HepG2 (cell line): Measurements from ENCODE around the gene NDST1. TPM values are rescaled to one million over a fixed set of nuclear protein-coding genes. Genes with fewer than 3 reads are reported as not detected.
A peak's percentile ranks its signal among the peaks of the same experiment; 100 is the strongest.

Experiments used
- ATAC-seq: fragments of 200-7000 bp; cut with Tn5 transposase; 3 replicates; pipeline ENCODE4 v1.9.1; 2020; ENCODE audit warnings: mild to moderate bottlenecking, moderate library complexity
- BruUV-seq: library from RNA; stranded (reverse); fragments of 400-500 nt; replicated peaks from 2 replicates; lab custom pipeline; 2021; lab: Mats Ljungman, UMichigan
- CTCF ChIA-PET: fragments of 300-600 bp; formaldehyde crosslinking; extraction: SDS; loops from one replicate; lab custom pipeline; 2021; ENCODE audit warnings: low total read pairs, inconsistent platforms, low intra/inter-chr PET ratio; lab: Yijun Ruan, JAX
- POLR2A ChIA-PET: fragments of 350-600 bp; sonication (Branson Sonifier 250); formaldehyde crosslinking; loops from one replicate; lab custom pipeline; 2020; ENCODE audit warnings: antibody characterized with exemption, inconsistent platforms; lab: Yijun Ruan, JAX
- DNase-seq: peaks from one replicate; pipeline ENCODE4 v3.0.0-alpha.2; 2015; ENCODE audit warnings: low spot score
- FAIRE-seq: peaks from 3 replicates; lab custom pipeline; 2011; peaks lifted over from hg19 to GRCh38; lab: Jason Lieb, UNC
- H2AFZ ChIP-seq: one replicate; pipeline ENCODE4 v1.6.1; 2011; ENCODE audit warnings: low read length, inconsistent platforms
- H3K27ac ChIP-seq: fragments of 300-600 bp; 3 replicates; pipeline ENCODE4 v1.8.0; 2011; ENCODE audit warnings: mixed run types, mild to moderate bottlenecking, mixed read lengths, low read length, inconsistent platforms; ENCODE audit not compliant: insufficient read depth; ENCODE audit errors: extremely low read length
- H3K27me3 ChIP-seq, 2 experiments: fragments of 200-600 bp in 1 of 2; 2 replicates in 1 of 2; 3 replicates in 1 of 2; pipeline versions ENCODE4 v1.6.0 to v1.8.0; 2011; ENCODE audit warnings: low read length in 2 of 2, mild to moderate bottlenecking in 2 of 2, moderate library complexity in 2 of 2, inconsistent platforms in 1 of 2; ENCODE audit not compliant: insufficient read depth in 2 of 2, control insufficient read depth in 1 of 2
- H3K36me3 ChIP-seq, 2 experiments: fragments of 200-600 bp in 1 of 2; replicated peaks in 1 of 2; 2 replicates in 1 of 2; 3 replicates in 1 of 2; pipeline versions ENCODE4 v1.5.1 to v1.8.0; 2011; ENCODE audit warnings: low read length in 2 of 2, inconsistent platforms in 1 of 2; ENCODE audit not compliant: insufficient read depth in 2 of 2, control insufficient read depth in 1 of 2
- H3K4me1 ChIP-seq: 2 replicates; pipeline ENCODE4 v1.5.1; 2012; ENCODE audit warnings: low read length, inconsistent platforms; ENCODE audit not compliant: insufficient read depth
- H3K4me2 ChIP-seq: 2 replicates; pipeline ENCODE4 v1.6.0; 2011; ENCODE audit warnings: low read depth, low read length, inconsistent platforms
- H3K4me3 ChIP-seq, 3 experiments: fragments of 200-600 bp in 1 of 3; sonication (generic), shearing (Covaris generic) in 1 of 3; replicated peaks in 1 of 3; 2 replicates each; pipeline ENCODE4 v1.5.1; 2011 to 2016; ENCODE audit warnings: low read length in 3 of 3, inconsistent platforms in 2 of 3, low read depth in 2 of 3, mild to moderate bottlenecking in 2 of 3, control low read depth in 1 of 3, mixed read lengths in 1 of 3; ENCODE audit not compliant: insufficient read depth in 1 of 3
- H3K79me2 ChIP-seq: one replicate; pipeline ENCODE4 v1.6.1; 2011; ENCODE audit warnings: low read length, inconsistent platforms; ENCODE audit not compliant: insufficient read depth
- H3K9ac ChIP-seq: 2 replicates; pipeline ENCODE4 v1.6.0; 2011; ENCODE audit warnings: mild to moderate bottlenecking, low read depth, low read length, inconsistent platforms; ENCODE audit not compliant: insufficient read depth
- H3K9me3 ChIP-seq: 2 replicates; pipeline ENCODE4 v1.5.1; 2012; ENCODE audit warnings: mild to moderate bottlenecking, low read length
- H4K20me1 ChIP-seq: 2 replicates; pipeline ENCODE4 v1.6.0; 2011; ENCODE audit warnings: inconsistent platforms, mild to moderate bottlenecking, low read length, moderate library complexity; ENCODE audit not compliant: insufficient read depth
- ETV5 ChIP-seq: IDR thresholded peaks from 2 replicates; pipeline ENCODE4 v1.6.1; 2018; ENCODE audit warnings: missing biosample characterization, missing genetic modification reagents, inconsistent platforms, borderline replicate concordance
- JUNB ChIP-seq: sonication (generic); formaldehyde crosslinking; IDR thresholded peaks from 2 replicates; pipeline ENCODE4 v1.8.0; 2022; ENCODE audit warnings: missing genetic modification reagents, mild to moderate bottlenecking, borderline replicate concordance
- MAF1 ChIP-seq: sonication (generic); formaldehyde crosslinking; IDR thresholded peaks from 2 replicates; pipeline ENCODE4 v1.5.0; 2020; ENCODE audit warnings: missing genetic modification reagents, borderline replicate concordance
- SRF ChIP-seq: IDR thresholded peaks from 2 replicates; pipeline ENCODE4 v1.6.1; 2011; ENCODE audit warnings: mild to moderate bottlenecking, low read depth, low read length, moderate library complexity
- THAP11 ChIP-seq: IDR thresholded peaks from 2 replicates; pipeline ENCODE4 v1.6.1; 2016; ENCODE audit warnings: missing biosample characterization, missing genetic modification reagents
- ZBTB42 ChIP-seq: sonication (generic); formaldehyde crosslinking; IDR thresholded peaks from 2 replicates; pipeline ENCODE4 v1.5.0; 2020; ENCODE audit warnings: mild to moderate bottlenecking, missing genetic modification reagents
- ZNF335 ChIP-seq: sonication (generic); formaldehyde crosslinking; IDR thresholded peaks from 2 replicates; pipeline ENCODE4 v1.4.0; 2020; ENCODE audit warnings: missing genetic modification reagents
- ZNF652 ChIP-seq: IDR thresholded peaks from 2 replicates; pipeline ENCODE4 v1.6.1; 2016; ENCODE audit warnings: low read depth, borderline replicate concordance
- WGBS: methylation state at CpG from one replicate; pipeline ENCODE4 v1.1.6; 2017; ENCODE audit warnings: low lambda C conversion rate; 5-methylcytosine and 5-hydroxymethylcytosine counted together
- in situ Hi-C: cut with HindIII; loops from 2 replicates; pipeline ENCODE4 v1.10.0; 2017; ENCODE audit warnings: low pct_unique_long_range_greater_than_20kb; ENCODE audit not compliant: extremely low pct_ligation_motif_present
- intact Hi-C: fragments of 100-400 bp; cut with micrococcal nuclease; formaldehyde crosslinking; loops from one replicate; pipeline ENCODE4 v1.10.0; 2022; ENCODE audit not compliant: unreplicated experiment
- polyA plus RNA-seq, 8 experiments: library from polyadenylated mRNA; depleted of rRNA in 3 of 8; stranded (reverse) in 7 of 8; unstranded in 1 of 8; fragments of >200 nt; fragmentation: Illumina TruSeq in 4 of 8; extraction: Trizol in 4 of 8; gene quantifications; 2 replicates each; pipeline versions ENCODE4 v1.2.1 to v1.2.3, GENCODE V29; 2011 to 2016; ENCODE audit warnings: low read depth in 4 of 8, missing spikeins in 1 of 8, mixed read lengths in 1 of 8; ENCODE audit not compliant: insufficient read depth in 1 of 8
- total RNA-seq, 5 experiments: library from RNA; depleted of rRNA; stranded (reverse); fragments of >200 nt; fragmentation: Illumina TruSeq; extraction: Trizol; gene quantifications; 2 replicates each; pipeline ENCODE4 v1.2.3, GENCODE V29; 2016; ENCODE audit warnings: low read depth in 1 of 5
- TF ChIP-seq, protein P1 (sequence below): sonication (generic); formaldehyde crosslinking; IDR thresholded peaks from 2 replicates; pipeline ENCODE4 v1.4.0; 2020; ENCODE audit warnings: missing genetic modification reagents, borderline replicate concordance
- TF ChIP-seq, protein P2 (sequence below): sonication (generic); formaldehyde crosslinking; IDR thresholded peaks from 2 replicates; pipeline ENCODE4 v1.5.0; 2020; ENCODE audit warnings: missing genetic modification reagents

Gene NDST1
- total and polyA plus RNA-seq, 2 of the 13 experiments (the other 11 are each of a cell fraction or from before 2014, with no cell fraction given): 23.8 to 26.2 TPM

DNA sequence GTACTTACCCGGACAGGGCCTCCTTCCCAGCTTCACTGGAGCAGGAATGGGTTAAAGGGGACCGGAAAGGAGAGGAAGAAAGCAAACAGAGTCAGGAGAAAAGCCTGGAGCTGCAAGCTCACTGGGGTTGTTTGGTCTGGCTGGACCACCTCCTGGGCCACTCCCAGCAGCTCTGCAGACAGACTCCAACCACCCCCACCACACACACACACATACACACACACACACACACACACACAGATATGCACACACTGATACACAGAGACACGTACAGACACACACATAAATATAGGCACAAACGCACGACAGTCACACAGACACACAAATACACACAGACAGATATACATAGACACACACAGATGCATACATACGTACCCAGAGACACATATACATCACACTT is 97.6 kb downstream of the NDST1 start (continued):
- TF ChIP-seq, protein P1, sequence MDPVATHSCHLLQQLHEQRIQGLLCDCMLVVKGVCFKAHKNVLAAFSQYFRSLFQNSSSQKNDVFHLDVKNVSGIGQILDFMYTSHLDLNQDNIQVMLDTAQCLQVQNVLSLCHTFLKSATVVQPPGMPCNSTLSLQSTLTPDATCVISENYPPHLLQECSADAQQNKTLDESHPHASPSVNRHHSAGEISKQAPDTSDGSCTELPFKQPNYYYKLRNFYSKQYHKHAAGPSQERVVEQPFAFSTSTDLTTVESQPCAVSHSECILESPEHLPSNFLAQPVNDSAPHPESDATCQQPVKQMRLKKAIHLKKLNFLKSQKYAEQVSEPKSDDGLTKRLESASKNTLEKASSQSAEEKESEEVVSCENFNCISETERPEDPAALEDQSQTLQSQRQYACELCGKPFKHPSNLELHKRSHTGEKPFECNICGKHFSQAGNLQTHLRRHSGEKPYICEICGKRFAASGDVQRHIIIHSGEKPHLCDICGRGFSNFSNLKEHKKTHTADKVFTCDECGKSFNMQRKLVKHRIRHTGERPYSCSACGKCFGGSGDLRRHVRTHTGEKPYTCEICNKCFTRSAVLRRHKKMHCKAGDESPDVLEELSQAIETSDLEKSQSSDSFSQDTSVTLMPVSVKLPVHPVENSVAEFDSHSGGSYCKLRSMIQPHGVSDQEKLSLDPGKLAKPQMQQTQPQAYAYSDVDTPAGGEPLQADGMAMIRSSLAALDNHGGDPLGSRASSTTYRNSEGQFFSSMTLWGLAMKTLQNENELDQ (CRISPR knock-in tag): no peak
- TF ChIP-seq MAF1 (CRISPR knock-in tag): no peak
- TF ChIP-seq, protein P2, sequence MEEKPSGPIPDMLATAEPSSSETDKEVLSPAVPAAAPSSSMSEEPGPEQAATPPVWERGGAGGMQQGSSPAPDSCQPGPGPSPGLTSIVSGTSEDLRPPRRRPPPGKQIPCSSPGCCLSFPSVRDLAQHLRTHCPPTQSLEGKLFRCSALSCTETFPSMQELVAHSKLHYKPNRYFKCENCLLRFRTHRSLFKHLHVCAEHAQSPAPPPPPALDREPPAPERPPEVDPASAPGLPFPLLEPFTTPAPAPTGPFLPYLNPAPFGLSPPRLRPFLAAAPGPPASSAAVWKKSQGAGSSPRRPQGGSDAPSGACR (CRISPR knock-in tag): 0 out of 2 replicates have a peak, but pooled peaks have one; percentile 39
- TF ChIP-seq ZNF335 (CRISPR knock-in tag): no peak
- TF ChIP-seq ZNF652: peak; percentile 96
- no peak for TF ChIP-seq THAP11 (CRISPR knock-in tag)
- peak; percentile 27; the same call in 1 of the 2 replicates for TF ChIP-seq JUNB (CRISPR knock-in tag)
- peak; percentile 91 for TF ChIP-seq ETV5 (CRISPR knock-in tag)

DNA sequence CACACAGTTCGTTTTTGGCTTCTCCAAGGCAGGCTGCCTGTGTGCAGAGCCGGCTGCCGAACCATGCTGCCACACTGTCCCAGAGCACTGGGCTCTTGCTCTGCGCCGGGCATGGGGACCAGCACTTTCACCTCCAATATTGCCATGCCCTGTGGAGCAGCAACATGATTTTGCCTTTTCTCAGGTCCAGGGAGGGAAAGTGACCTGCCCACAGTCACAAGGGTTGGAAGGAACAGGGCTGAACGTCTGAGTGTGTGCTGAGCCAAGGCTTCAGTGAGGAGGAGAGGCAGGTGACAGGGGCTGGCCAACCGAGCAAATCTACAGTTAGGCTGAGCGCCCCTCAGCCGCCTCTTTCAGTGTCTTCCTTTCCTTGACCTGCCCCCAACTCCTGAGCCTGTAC is 98.5 kb downstream of the NDST1 start:
- H3K4me3 ChIP-seq: no peak overlapping the region
- no peaks in the 10 kb centered on the region for H4K20me1 ChIP-seq
- DNase-seq: no peak
- H3K79me2 ChIP-seq: no peaks in the 10 kb centered on the region
- H3K27ac ChIP-seq: no peak overlapping the region
- no peaks in the 10 kb centered on the region for H3K36me3 ChIP-seq
- POLR2A ChIA-PET: no interaction called here
- peaks cover 0 to 10% of the 10 kb centered on the region in 2 experiments; a peak in 2 of 5 replicates for H3K27me3 ChIP-seq
- no peak overlapping the region for H3K9ac ChIP-seq
- TF ChIP-seq SRF: no peak
- TF ChIP-seq ZBTB42 (CRISPR knock-in tag): no peak
- WGBS: 58% methylated on average over 6 of the region's 9 CpGs
- no peak for FAIRE-seq
- no peaks in the 10 kb centered on the region for H3K9me3 ChIP-seq
- H2AFZ ChIP-seq: no peak overlapping the region
- CTCF ChIA-PET: no interaction called here
- BruUV-seq: no TSS peak
- intact Hi-C loops: no loop called here
- in situ Hi-C loops: no loop called here
- ATAC-seq: no peak
- no peak overlapping the region for H3K4me2 ChIP-seq
- peaks cover 41% of the 10 kb centered on the region for H3K4me1 ChIP-seq
